ENCODE results near the gene TEAD2. TPM values are rescaled to one million over a fixed set of nuclear protein-coding genes. Genes with fewer than 3 reads are reported as not detected.

TEAD2 gene
- total RNA-seq = 5.3 TPM

- FAIRE-seq (no peak), DNase-seq (ENCODE audit: low spot score in 2 of 2) (peak in 1 of 2 donors; percentile 60)
Measured at GRCh38 chr19:49362048-49362928, at the start of gene TEAD2. TEAD2 (minus strand) TSS chr19:49362416; CDS start chr19:49360075, 2,341 bp downstream.

- DNase-seq (ENCODE audit: low spot score in 2 of 2) (no peak), FAIRE-seq (no peak)
Measured at GRCh38 chr19:49411681-49412326, 49.6 kb upstream of the TEAD2 start.

- DNase-seq (ENCODE audit: low spot score in 2 of 2) = no peak
- FAIRE-seq = no peak
Measured at GRCh38 chr19:49409441-49410029, 47.3 kb upstream of the TEAD2 start.

GRCh38 chr19:49408816-49409440 is 46.7 kb upstream of the TEAD2 start:
- no peak for DNase-seq (ENCODE audit: low spot score in 2 of 2)
- FAIRE-seq = no peak

- no peak for FAIRE-seq
- no peak for DNase-seq (ENCODE audit: low spot score in 2 of 2)
Measured at GRCh38 chr19:49407482-49408015, 45.3 kb upstream of the TEAD2 start.

GRCh38 chr19:49407079-49407478 is 44.9 kb upstream of the TEAD2 start:
- DNase-seq (ENCODE audit: low spot score in 2 of 2) (no peak), FAIRE-seq (no peak)

GRCh38 chr19:49403404-49404187 is 41.4 kb upstream of the TEAD2 start:
- DNase-seq (ENCODE audit: low spot score in 2 of 2) (no peak), FAIRE-seq (no peak)

GRCh38 chr19:49400029-49400428 is 37.8 kb upstream of the TEAD2 start:
- FAIRE-seq (no peak), DNase-seq (ENCODE audit: low spot score in 2 of 2) (no peak)

- DNase-seq (ENCODE audit: low spot score in 2 of 2) = no peak
- FAIRE-seq = no peak
Measured at GRCh38 chr19:49398931-49399330, 36.7 kb upstream of the TEAD2 start.

GRCh38 chr19:49398001-49398615 is 35.9 kb upstream of the TEAD2 start:
- FAIRE-seq = no peak
- DNase-seq (ENCODE audit: low spot score in 2 of 2) = no peak

- DNase-seq (ENCODE audit: low spot score in 2 of 2) = no peak
- no peak for FAIRE-seq
Measured at GRCh38 chr19:49396738-49397505, 34.7 kb upstream of the TEAD2 start.

- FAIRE-seq (no peak), DNase-seq (ENCODE audit: low spot score in 2 of 2) (no peak)
Measured at GRCh38 chr19:49395581-49396407, 33.6 kb upstream of the TEAD2 start.

- no peak for DNase-seq (ENCODE audit: low spot score in 2 of 2)
- no peak for FAIRE-seq
Measured at GRCh38 chr19:49393881-49394280, 31.7 kb upstream of the TEAD2 start.

- DNase-seq (ENCODE audit: low spot score in 2 of 2) = peak; percentile 62 to 82
- FAIRE-seq = no peak
Measured at GRCh38 chr19:49391581-49392399, 29.6 kb upstream of the TEAD2 start.

GRCh38 chr19:49390929-49391359 is 28.7 kb upstream of the TEAD2 start:
- no peak for FAIRE-seq
- no peak for DNase-seq (ENCODE audit: low spot score in 2 of 2)

- no peak for FAIRE-seq
- no peak for DNase-seq (ENCODE audit: low spot score in 2 of 2)
Measured at GRCh38 chr19:49390131-49390928, 28.1 kb upstream of the TEAD2 start.

Data from frontal cortex (tissue), 4 donors.